Caco-2 (cell line): ENCODE measurements around the gene RAB3GAP2. TPM values are rescaled to one million over a fixed set of nuclear protein-coding genes. Genes with fewer than 3 reads are reported as not detected.
A peak's percentile ranks its signal among the peaks of the same experiment; 100 is the strongest.

Source experiments
- BruUV-seq: library from RNA; stranded (reverse); fragments of 400-500 nt; replicated peaks from 2 replicates; lab custom pipeline; 2021; lab: Mats Ljungman, UMichigan
- CTCF ChIA-PET: fragments of 300-600 bp; sonication (Branson Sonifier 250); formaldehyde crosslinking; loops from one replicate; lab custom pipeline; 2022; ENCODE audit warnings: antibody characterized with exemption; lab: Charles Lee
- POLR2A ChIA-PET: fragments of 300-600 bp; sonication (Branson Sonifier 250); formaldehyde crosslinking; loops from one replicate; lab custom pipeline; 2022; ENCODE audit warnings: antibody characterized with exemption; lab: Charles Lee
- DNase-seq, 2 experiments: peaks; one replicate each; pipeline versions ENCODE4 v3.0.0 to v3.0.0-alpha.2; 2020 to 2022
- H3K27me3 ChIP-seq: replicated peaks from 2 replicates; pipeline ENCODE4 v1.6.0; 2011; ENCODE audit warnings: low read length; ENCODE audit not compliant: control insufficient read depth, insufficient read depth
- H3K36me3 ChIP-seq: 2 replicates; pipeline ENCODE4 v1.5.1; 2011; ENCODE audit warnings: low read length; ENCODE audit not compliant: control insufficient read depth, insufficient read depth
- H3K4me1 ChIP-seq: fragments of 250-450 bp; sonication (Bioruptor Pico); 2 replicates; pipeline ENCODE4 v1.5.1; 2020; ENCODE audit warnings: mild to moderate bottlenecking
- H3K4me3 ChIP-seq: 2 replicates; pipeline ENCODE4 v1.5.1; 2011; ENCODE audit warnings: low read depth, mild to moderate bottlenecking, control low read depth, low read length
- H3K9me3 ChIP-seq: fragments of 250-450 bp; sonication (Bioruptor Pico); 2 replicates; pipeline ENCODE4 v1.5.1; 2020; ENCODE audit warnings: mild to moderate bottlenecking, moderate library complexity
- H3K27ac Mint-ChIP-seq: one replicate; pipeline ENCODE4 v1.8.0; 2022; ENCODE audit warnings: mixed read lengths; ENCODE audit not compliant: unreplicated experiment
- H3K27me3 Mint-ChIP-seq: one replicate; pipeline ENCODE4 v1.8.0; 2022; ENCODE audit warnings: mixed read lengths; ENCODE audit not compliant: insufficient read depth, unreplicated experiment
- H3K36me3 Mint-ChIP-seq: one replicate; pipeline ENCODE4 v1.8.0; 2022; ENCODE audit warnings: mild to moderate bottlenecking, mixed read lengths; ENCODE audit not compliant: insufficient read depth, unreplicated experiment
- H3K4me1 Mint-ChIP-seq: one replicate; pipeline ENCODE4 v1.8.0; 2022; ENCODE audit warnings: low read depth, mixed read lengths; ENCODE audit not compliant: unreplicated experiment
- H3K4me3 Mint-ChIP-seq: one replicate; pipeline ENCODE4 v1.8.0; 2022; ENCODE audit warnings: mild to moderate bottlenecking, moderate library complexity, mixed read lengths; ENCODE audit not compliant: unreplicated experiment
- H3K9me3 Mint-ChIP-seq: one replicate; pipeline ENCODE4 v1.8.0; 2022; ENCODE audit warnings: mixed read lengths; ENCODE audit not compliant: unreplicated experiment
- intact Hi-C: fragments of 100-400 bp; cut with micrococcal nuclease; formaldehyde crosslinking; loops from one replicate; pipeline ENCODE4 v1.10.0; 2022; ENCODE audit not compliant: unreplicated experiment
- total RNA-seq: library from RNA; stranded (reverse); gene quantifications from 2 replicates; pipeline ENCODE4 v1.2.3, GENCODE V29; 2022
- TF ChIP-seq, protein P1 (sequence below), 2 experiments: fragments of 200-600 bp in 1 of 2; IDR thresholded peaks; 1 replicate in 1 of 2; 2 replicates in 1 of 2; pipeline versions ENCODE4 v1.5.1 to v1.8.0; 2011 to 2022; ENCODE audit warnings: antibody characterized with exemption in 1 of 2, control low read depth in 1 of 2, inconsistent platforms in 1 of 2, low read depth in 1 of 2, low read length in 1 of 2, mild to moderate bottlenecking in 1 of 2, moderate library complexity in 1 of 2; ENCODE audit not compliant: insufficient read depth in 1 of 2, severe bottlenecking in 1 of 2, unreplicated experiment in 1 of 2

RAB3GAP2 gene
- total RNA-seq, 1 experiment from 2014 or later, result 41.1 TPM

DNA sequence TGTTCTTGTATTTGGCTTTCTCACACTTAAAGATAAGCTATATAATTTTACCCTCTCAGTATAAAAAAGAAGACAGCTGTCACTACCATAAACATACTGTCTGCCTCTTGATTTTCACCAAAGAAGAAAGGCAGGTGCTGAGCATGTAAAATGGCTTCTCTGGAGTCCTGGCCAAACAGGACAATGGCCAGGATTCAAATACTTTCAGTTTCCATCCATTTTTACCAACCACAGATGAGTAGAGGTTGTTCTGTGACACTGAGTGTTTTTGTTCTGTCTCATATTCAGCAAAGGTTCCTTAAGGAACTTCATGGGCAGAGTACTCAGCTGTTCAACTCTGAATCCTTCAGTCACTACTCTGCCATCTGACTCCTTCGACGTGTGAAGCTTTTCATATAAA lies 29.4 kb upstream of the RAB3GAP2 start:
- peaks cover 5% of the 10 kb centered on the region for H3K4me1 Mint-ChIP-seq
- BruUV-seq, result no TSS peak
- CTCF ChIA-PET, result no interaction called here

DNA sequence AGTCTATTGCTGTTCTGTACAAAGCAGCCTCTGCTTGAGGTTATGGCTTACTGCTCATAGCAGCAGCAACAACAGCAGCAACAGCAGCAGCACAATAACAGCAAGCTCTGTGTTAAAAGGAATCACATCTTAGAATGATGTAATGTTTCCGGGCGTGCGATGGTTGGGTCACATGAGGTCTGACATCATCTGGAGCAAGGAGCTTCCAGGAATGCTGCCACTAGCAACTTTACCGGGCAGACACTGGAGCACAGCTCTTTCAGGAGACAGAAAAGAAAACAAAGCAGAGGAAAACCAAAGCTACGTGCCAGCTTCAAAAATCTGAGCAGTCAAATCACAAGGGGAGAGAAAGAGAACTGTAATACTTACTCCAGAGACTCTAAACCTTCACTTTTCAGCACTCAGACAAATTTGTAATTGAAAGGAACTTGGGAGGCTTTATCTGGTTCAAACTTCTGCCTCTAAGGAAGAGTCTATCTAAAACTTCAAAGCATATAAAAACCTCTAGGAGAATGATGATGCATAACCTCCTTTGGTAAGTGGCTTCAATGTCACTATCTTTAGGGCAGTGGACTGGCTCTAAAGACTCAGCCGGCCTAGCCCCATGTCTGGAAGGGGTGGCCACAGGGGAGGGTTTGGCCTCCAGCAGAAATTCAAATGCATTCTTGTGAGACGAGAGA lies 28.3 kb upstream of the RAB3GAP2 start:
- CTCF ChIA-PET, result interaction anchor here (1.0 kb wide), 1 partner anchor 500 kb away, joined by 3 read pairs; no protein-coding TSS in a partner anchor
- no peak overlapping the region for H3K4me3 ChIP-seq

More for the DNA sequence above, 29.4 kb upstream of the RAB3GAP2 start:
- no peak overlapping the region for H3K4me3 ChIP-seq
- Mint-ChIP-seq H3K4me3 (no peak overlapping the region), H3K27ac (no peak overlapping the region), H3K27me3 (peaks cover 9% of the 10 kb centered on the region), H3K9me3 (peaks cover 7% of the 10 kb centered on the region), H3K36me3 (no peaks in the 10 kb centered on the region)
- TF ChIP-seq, protein P1, sequence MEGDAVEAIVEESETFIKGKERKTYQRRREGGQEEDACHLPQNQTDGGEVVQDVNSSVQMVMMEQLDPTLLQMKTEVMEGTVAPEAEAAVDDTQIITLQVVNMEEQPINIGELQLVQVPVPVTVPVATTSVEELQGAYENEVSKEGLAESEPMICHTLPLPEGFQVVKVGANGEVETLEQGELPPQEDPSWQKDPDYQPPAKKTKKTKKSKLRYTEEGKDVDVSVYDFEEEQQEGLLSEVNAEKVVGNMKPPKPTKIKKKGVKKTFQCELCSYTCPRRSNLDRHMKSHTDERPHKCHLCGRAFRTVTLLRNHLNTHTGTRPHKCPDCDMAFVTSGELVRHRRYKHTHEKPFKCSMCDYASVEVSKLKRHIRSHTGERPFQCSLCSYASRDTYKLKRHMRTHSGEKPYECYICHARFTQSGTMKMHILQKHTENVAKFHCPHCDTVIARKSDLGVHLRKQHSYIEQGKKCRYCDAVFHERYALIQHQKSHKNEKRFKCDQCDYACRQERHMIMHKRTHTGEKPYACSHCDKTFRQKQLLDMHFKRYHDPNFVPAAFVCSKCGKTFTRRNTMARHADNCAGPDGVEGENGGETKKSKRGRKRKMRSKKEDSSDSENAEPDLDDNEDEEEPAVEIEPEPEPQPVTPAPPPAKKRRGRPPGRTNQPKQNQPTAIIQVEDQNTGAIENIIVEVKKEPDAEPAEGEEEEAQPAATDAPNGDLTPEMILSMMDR (IDR thresholded peaks at IDR 0.05; ENCODE audit: insufficient read depth in 1 of 2, low read depth in 1 of 2, low read length in 1 of 2, severe bottlenecking in 1 of 2, unreplicated experiment in 1 of 2), result no peak
- intact Hi-C loops, result no loop called here
- no peak for DNase-seq
- no peaks in the 10 kb centered on the region for H3K36me3 ChIP-seq
- H3K4me1 ChIP-seq, result peaks cover 4% of the 10 kb centered on the region; the same call in 1 of the 2 replicates
- H3K9me3 ChIP-seq, result no peaks in the 10 kb centered on the region
- 0 out of 2 replicates have a peak, but pooled peaks cover 2% of the 10 kb centered on the region for H3K27me3 ChIP-seq
- POLR2A ChIA-PET, result no interaction called here

DNA sequence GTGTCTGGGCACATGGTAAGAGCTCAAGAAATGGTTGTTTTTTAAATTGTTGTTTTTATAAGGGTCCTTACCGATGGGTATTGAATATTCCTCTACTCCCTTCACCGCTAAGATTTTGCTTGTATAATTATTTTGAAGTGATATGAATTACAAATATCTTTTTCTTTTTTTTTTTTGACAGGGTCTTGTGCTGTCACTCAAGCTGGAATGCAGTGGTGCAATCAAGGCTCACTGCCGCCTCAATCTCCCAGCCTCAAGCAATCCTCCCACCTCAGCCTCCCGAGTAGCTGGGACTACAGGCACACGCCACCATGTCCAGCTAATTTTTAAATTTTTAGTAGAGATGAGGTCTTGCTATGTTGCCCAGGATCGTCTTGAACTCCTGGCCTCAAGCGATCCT lies 27.1 kb upstream of the RAB3GAP2 start:
- TF ChIP-seq, protein P1 (IDR thresholded peaks at IDR 0.05; ENCODE audit: insufficient read depth in 1 of 2, low read depth in 1 of 2, low read length in 1 of 2, severe bottlenecking in 1 of 2, unreplicated experiment in 1 of 2), result no peak
- no peak overlapping the region for H3K4me3 Mint-ChIP-seq
- CTCF ChIA-PET, result no interaction called here

More for the DNA sequence above, 28.3 kb upstream of the RAB3GAP2 start:
- Histone ChIP-seq H3K9me3 (no peaks in the 10 kb centered on the region), H3K36me3 (no peaks in the 10 kb centered on the region), H3K4me1 (peaks cover 4% of the 10 kb centered on the region; the same call in 1 of the 2 replicates), H3K27me3 (0 out of 2 replicates have a peak, but pooled peaks cover 2% of the 10 kb centered on the region)
- intact Hi-C loops, result no loop called here
- Mint-ChIP-seq H3K27me3 (peaks cover 6% of the 10 kb centered on the region), H3K4me3 (peak overlapping the region; percentile 9), H3K9me3 (no peaks in the 10 kb centered on the region), H3K36me3 (no peaks in the 10 kb centered on the region), H3K27ac (peak overlapping the region; percentile 53), H3K4me1 (peaks cover 5% of the 10 kb centered on the region)
- POLR2A ChIA-PET, result no interaction called here
- TSS peak; percentile 47 for BruUV-seq
- peak; percentile 50 to 52 for DNase-seq
- TF ChIP-seq, protein P1 (IDR thresholded peaks at IDR 0.05; ENCODE audit: insufficient read depth in 1 of 2, low read depth in 1 of 2, low read length in 1 of 2, severe bottlenecking in 1 of 2, unreplicated experiment in 1 of 2), result no peak

More for the DNA sequence above, 27.1 kb upstream of the RAB3GAP2 start:
- H3K9me3 Mint-ChIP-seq, result no peaks in the 10 kb centered on the region
- no peak overlapping the region for H3K4me3 ChIP-seq
- no peaks in the 10 kb centered on the region for H3K36me3 Mint-ChIP-seq
- no peak overlapping the region for H3K27ac Mint-ChIP-seq
- peaks cover 3% of the 10 kb centered on the region for H3K27me3 Mint-ChIP-seq
- 0 out of 2 replicates have a peak, but pooled peaks cover 2% of the 10 kb centered on the region for H3K27me3 ChIP-seq
- H3K9me3 ChIP-seq, result no peaks in the 10 kb centered on the region
- intact Hi-C loops, result no loop called here
- POLR2A ChIA-PET, result no interaction called here
- no TSS peak for BruUV-seq
- H3K4me1 ChIP-seq, result peaks cover 4% of the 10 kb centered on the region; the same call in 1 of the 2 replicates
- DNase-seq, result no peak
- peaks cover 5% of the 10 kb centered on the region for H3K4me1 Mint-ChIP-seq
- H3K36me3 ChIP-seq, result no peaks in the 10 kb centered on the region
